NCI-H2029 (cell line): ENCODE results near the gene RPL10A.

Source experiments
- DNase-seq: peaks from one replicate; lab custom pipeline; 2025; lab: John Stamatoyannopoulos, UW

RPL10A gene

GRCh38 chr6:35492258-35492973, 24.2 kb downstream of the RPL10A start:
- no peak for DNase-seq

DNA sequence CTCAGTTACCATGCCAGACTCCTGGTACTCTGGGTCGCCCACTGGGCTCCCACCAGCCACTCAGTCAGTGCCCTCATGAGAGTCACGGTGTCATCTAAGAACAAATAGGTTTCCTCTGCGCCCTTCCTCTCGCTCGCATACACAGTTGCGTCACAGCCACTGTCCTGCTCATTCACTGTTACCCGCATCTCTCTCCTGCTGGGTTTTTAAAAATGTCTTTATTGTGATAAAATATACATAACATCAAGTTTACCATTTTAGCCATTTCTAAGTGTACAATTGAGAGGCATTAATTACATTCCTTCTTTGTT, 24.7 kb downstream of the RPL10A start:
- no peak for DNase-seq

- no peak for DNase-seq
Measured at GRCh38 chr6:35493307-35493983, 25.2 kb downstream of the RPL10A start.

DNA sequence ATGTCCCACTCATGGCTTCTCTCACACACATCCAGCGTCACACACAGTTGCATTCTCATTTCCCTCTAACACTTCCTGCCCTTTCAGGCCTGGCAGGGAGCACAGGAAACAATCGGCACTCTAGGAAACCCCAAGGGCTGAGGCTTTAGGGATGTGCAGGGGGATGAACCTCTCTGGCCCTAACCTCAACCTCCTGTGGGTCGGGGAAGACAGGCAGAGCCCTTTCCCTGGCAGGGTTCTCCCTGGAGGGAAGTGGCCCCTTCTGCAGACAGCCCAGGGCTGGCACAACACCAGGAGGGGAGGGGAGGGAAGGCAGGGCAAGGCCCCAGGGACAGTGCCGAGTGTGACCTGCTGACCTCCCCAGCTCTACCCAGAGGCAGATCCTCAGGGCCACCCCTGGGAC, 26.0 kb downstream of the RPL10A start:
- DNase-seq, result no peak

GRCh38 chr6:35495258-35496035, 27.2 kb downstream of the RPL10A start:
- no peak for DNase-seq

- DNase-seq, result no peak
Measured at GRCh38 chr6:35496036-35496840, 28.0 kb downstream of the RPL10A start.

DNA sequence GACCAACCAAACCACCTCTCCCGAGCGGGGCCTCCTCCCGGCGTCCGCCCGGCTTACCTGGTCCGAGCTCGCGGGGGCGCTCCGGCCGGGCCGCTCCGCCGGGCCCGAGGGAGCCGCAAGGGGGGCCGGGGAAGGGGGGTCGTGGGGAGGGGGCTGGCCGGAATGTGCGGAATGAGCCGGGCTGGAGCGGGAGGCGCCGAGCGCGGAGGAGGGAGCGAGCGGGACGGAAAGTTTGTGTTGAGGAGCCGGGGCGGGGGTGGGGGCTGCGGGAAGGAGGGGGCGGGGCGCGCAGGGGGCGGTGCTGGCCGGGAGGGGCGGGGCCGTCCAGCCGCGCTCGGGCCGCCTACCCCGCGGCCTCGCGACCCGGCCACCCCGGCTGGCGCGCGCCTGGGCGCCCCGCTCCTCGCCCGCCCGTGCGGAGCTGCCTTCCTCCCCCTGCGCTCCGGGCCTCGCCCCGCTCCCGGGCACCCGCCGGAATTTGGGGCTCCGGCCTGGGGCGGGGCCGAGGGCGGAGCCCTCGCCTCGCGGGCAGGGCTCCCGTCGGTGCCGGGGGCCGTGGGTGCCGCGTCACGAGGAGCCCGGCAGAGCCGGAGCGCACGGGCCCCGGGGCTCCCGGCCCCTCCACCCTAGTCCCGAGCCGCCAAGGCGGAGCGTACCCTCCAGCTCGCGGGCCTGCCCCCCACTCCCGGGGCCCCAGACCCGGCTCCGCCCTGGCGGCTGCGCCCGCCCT, 28.8 kb downstream of the RPL10A start, which contains the start of gene TEAD3:
Gene TEAD3 (minus strand): TSS at position 239 of the 730 bp plus-strand sequence.
- DNase-seq, result no peak

GRCh38 chr6:35497571-35498421, 29.6 kb downstream of the RPL10A start:
- DNase-seq, result no peak

DNA sequence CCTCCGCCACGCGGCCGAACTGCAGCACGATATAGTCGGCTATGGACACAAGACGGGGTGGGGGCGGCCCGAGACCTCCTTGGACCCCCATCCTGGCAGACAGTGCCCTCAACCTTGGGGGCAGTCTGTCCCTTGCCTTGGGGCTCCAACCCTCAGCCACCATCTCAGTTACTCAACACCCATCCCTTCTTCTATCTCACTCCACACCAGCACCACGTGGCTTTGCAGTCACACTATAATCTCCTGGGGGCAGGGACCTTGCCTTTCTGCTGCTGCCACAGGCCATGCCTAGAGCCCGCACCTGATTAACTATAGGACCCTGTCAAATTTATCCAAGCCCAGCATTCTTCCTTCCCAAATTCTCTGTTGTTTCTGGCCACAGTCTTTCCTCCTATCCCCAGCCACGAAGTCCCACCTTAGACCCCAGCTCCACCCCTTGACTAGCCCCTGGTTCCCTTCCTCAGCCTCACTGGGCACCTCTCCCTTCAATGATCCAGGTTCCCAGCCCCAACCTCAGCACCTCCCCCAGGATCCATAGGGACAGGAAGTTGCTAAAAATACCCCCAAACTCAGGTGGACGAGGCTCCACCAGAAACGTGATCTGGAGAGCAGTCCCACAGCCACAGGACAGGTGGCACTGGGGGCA, 30.3 kb downstream of the RPL10A start:
- DNase-seq, result no peak

DNA sequence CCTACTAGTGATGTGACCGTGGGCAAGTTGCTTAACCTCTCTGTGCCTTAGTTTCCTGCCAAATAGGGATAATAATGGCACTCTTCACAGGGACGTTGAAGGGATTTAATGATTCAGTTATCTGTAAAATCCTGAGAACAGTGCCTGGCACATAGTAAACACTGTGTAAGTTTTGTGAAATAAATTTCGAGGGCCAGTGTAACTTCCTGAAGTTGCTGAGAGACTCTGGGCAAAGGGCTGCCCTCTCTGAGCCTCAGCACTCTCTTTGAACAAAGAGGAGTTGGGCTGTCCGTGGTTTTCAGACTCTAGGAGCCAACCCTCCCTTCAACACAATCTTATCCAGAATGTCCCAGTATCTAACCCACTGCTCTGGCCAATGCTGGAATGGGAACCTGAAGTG, 31.2 kb downstream of the RPL10A start:
- no peak for DNase-seq

GRCh38 chr6:35500782-35501181, 32.6 kb downstream of the RPL10A start:
- no peak for DNase-seq

GRCh38 chr6:35501784-35502183, 33.6 kb downstream of the RPL10A start:
- no peak for DNase-seq

- no peak for DNase-seq
Measured at GRCh38 chr6:35503534-35503933, 35.3 kb downstream of the RPL10A start.

DNA sequence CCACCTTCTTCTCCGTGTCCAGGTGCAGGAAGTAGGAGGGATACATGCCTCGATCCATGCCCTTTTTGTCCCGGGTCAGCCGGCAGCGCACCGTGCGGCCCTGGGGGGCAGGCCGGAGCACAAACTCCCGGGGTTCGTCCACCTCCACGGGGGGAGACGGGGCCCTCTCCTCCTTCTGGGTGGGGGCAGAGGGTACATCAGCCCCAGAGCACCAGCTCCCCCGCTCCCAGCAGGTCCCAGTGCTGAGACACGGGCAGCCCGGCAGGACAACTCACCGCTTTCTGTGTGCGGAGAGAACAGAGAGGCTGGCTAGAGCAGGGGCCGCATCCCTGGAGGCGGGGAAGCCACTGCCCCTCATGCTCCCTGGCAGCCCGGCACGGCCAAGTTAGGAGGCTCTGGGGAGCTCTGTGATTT, 37.8 kb downstream of the RPL10A start:
- no peak for DNase-seq

- DNase-seq, result no peak
Measured at GRCh38 chr6:35506536-35506935, 38.3 kb downstream of the RPL10A start.

GRCh38 chr6:35507221-35507620, 39.0 kb downstream of the RPL10A start:
- DNase-seq, result no peak

GRCh38 chr6:35508027-35508426, 39.8 kb downstream of the RPL10A start:
- no peak for DNase-seq

- DNase-seq, result no peak
Measured at GRCh38 chr6:35508542-35508941, 40.3 kb downstream of the RPL10A start.

GRCh38 chr6:35510916-35511561, 42.8 kb downstream of the RPL10A start:
- no peak for DNase-seq

- no peak for DNase-seq
Measured at GRCh38 chr6:35511562-35511941, 43.4 kb downstream of the RPL10A start.
